ENCODE results near the gene IKBKE.

IKBKE gene

GRCh38 chr1:206457408-206458120 is 12.7 kb upstream of the IKBKE start:
- no peak overlapping the region for H3K4me3 ChIP-seq (ENCODE audit: low read depth, low read length)
- TF ChIP-seq CTCF (IDR thresholded peaks at IDR 0.05; ENCODE audit: low read depth, low read length): no peak
- in situ Hi-C loops (cut with HindIII; ENCODE audit: low sequenced_read_pairs): no loop called here
- DNase-seq (ENCODE audit: low read depth, low spot score): no peak

GRCh38 chr1:206459703-206460102 is 10.6 kb upstream of the IKBKE start:
- H3K4me3 ChIP-seq (ENCODE audit: low read depth, low read length): no peak overlapping the region
- TF ChIP-seq CTCF (IDR thresholded peaks at IDR 0.05; ENCODE audit: low read depth, low read length): no peak
- in situ Hi-C loops (cut with HindIII; ENCODE audit: low sequenced_read_pairs): no loop called here
- no peak for DNase-seq (ENCODE audit: low read depth, low spot score)

- H3K4me3 ChIP-seq (ENCODE audit: low read depth, low read length): no peak overlapping the region
- no peak for DNase-seq (ENCODE audit: low read depth, low spot score)
- TF ChIP-seq CTCF (IDR thresholded peaks at IDR 0.05; ENCODE audit: low read depth, low read length): no peak
- in situ Hi-C loops (cut with HindIII; ENCODE audit: low sequenced_read_pairs): no loop called here
Measured at GRCh38 chr1:206460836-206461426, 9.3 kb upstream of the IKBKE start.

GRCh38 chr1:206461602-206462455 is 8.4 kb upstream of the IKBKE start:
- in situ Hi-C loops (cut with HindIII; ENCODE audit: low sequenced_read_pairs): no loop called here
- peak; percentile 87 for TF ChIP-seq CTCF (IDR thresholded peaks at IDR 0.05; ENCODE audit: low read depth, low read length)
- peak; percentile 77 for DNase-seq (ENCODE audit: low read depth, low spot score)
- no peak overlapping the region for H3K4me3 ChIP-seq (ENCODE audit: low read depth, low read length)

GRCh38 chr1:206463137-206463536 is 7.1 kb upstream of the IKBKE start:
- DNase-seq (ENCODE audit: low read depth, low spot score): no peak
- no peak for TF ChIP-seq CTCF (IDR thresholded peaks at IDR 0.05; ENCODE audit: low read depth, low read length)
- no peak overlapping the region for H3K4me3 ChIP-seq (ENCODE audit: low read depth, low read length)
- in situ Hi-C loops (cut with HindIII; ENCODE audit: low sequenced_read_pairs): no loop called here

- no peak for TF ChIP-seq CTCF (IDR thresholded peaks at IDR 0.05; ENCODE audit: low read depth, low read length)
- no peak for DNase-seq (ENCODE audit: low read depth, low spot score)
- no peak overlapping the region for H3K4me3 ChIP-seq (ENCODE audit: low read depth, low read length)
- in situ Hi-C loops (cut with HindIII; ENCODE audit: low sequenced_read_pairs): no loop called here
Measured at GRCh38 chr1:206463911-206464310, 6.4 kb upstream of the IKBKE start.
